Esophagus muscularis mucosa (tissue), 3 donors: ENCODE data around the gene C6orf89.

Experiments used
- CTCF ChIP-seq, 3 experiments: fragments of 200-600 bp in 2 of 3; fragments of 450-650 bp in 1 of 3; sonication (generic) in 2 of 3; IDR thresholded peaks; one replicate each; pipeline ENCODE4 v1.5.1; 2017 to 2019; ENCODE audit warnings: antibody characterized with exemption in 3 of 3, mild to moderate bottlenecking in 2 of 3, moderate library complexity in 1 of 3
- POLR2AphosphoS5 ChIP-seq, 2 donors: sonication (generic); formaldehyde crosslinking; IDR thresholded peaks; one replicate each; pipeline ENCODE4 v1.6.1; 2017; ENCODE audit warnings: antibody characterized with exemption in 2 of 2

- TF ChIP-seq CTCF (IDR thresholded peaks at IDR 0.05): no peak
- no peak for TF ChIP-seq POLR2AphosphoS5 (IDR thresholded peaks at IDR 0.05)
Measured at GRCh38 chr6:36851626-36852025, 34.1 kb upstream of the C6orf89 start.
